Activated naive CD4-positive, alpha-beta T cell treated with Interleukin-2 at 50 U/mL for 16 hours (primary cell): Measurements from ENCODE around the gene PRSS57.
A peak's percentile ranks its signal among the peaks of the same experiment; 100 is the strongest.
"Not testable (repeated sequence)": the region's sequence is repeated elsewhere in the genome, so short reads cannot be mapped to it uniquely, and the experiment has no call there.

Source experiments
- DNase-seq: peaks from one replicate; pipeline ENCODE4 v3.0.0-alpha.2; 2020

PRSS57 gene

GRCh38 chr19:688992-689391 lies 6.3 kb downstream of the PRSS57 start:
- no peak for DNase-seq

- no peak for DNase-seq
Measured at GRCh38 chr19:688214-688613, 7.0 kb downstream of the PRSS57 start.

GRCh38 chr19:687569-688166 lies 7.6 kb downstream of the PRSS57 start:
- no peak for DNase-seq

- no peak for DNase-seq
Measured at GRCh38 chr19:686589-687297, 8.5 kb downstream of the PRSS57 start.

GRCh38 chr19:685454-685931 lies 9.8 kb downstream of the PRSS57 start:
- no peak for DNase-seq

- no peak for DNase-seq
Measured at GRCh38 chr19:682678-683320, 12.5 kb downstream of the PRSS57 start.

GRCh38 chr19:681029-682019 lies 13.9 kb downstream of the PRSS57 start:
- DNase-seq = no peak

- peak; percentile 99 for DNase-seq
Measured at GRCh38 chr19:680287-681028, 14.8 kb downstream of the PRSS57 start.

GRCh38 chr19:679418-680286 lies 15.6 kb downstream of the PRSS57 start:
- peak; percentile 31 for DNase-seq

GRCh38 chr19:678791-679388 lies 16.4 kb downstream of the PRSS57 start:
- DNase-seq = no peak

- DNase-seq = no peak
Measured at GRCh38 chr19:677601-678436, 17.4 kb downstream of the PRSS57 start.

GRCh38 chr19:677201-677600 lies 18.1 kb downstream of the PRSS57 start:
- DNase-seq = no peak

GRCh38 chr19:676339-677105 lies 18.7 kb downstream of the PRSS57 start, which contains the start of gene FSTL3:
TSS of gene FSTL3 (plus strand) at chr19:676392. CDS start at chr19:676424, 32 bp downstream.
- no peak for DNase-seq

- no peak for DNase-seq
Measured at GRCh38 chr19:676007-676338, 19.3 kb downstream of the PRSS57 start.

- no peak for DNase-seq
Measured at GRCh38 chr19:674282-675151, 20.7 kb downstream of the PRSS57 start.

- no peak for DNase-seq
Measured at GRCh38 chr19:670609-671075, 24.6 kb downstream of the PRSS57 start.

GRCh38 chr19:668675-669434 lies 26.4 kb downstream of the PRSS57 start:
- DNase-seq = not testable (repeated sequence)
